Stimulated activated CD4-positive, alpha-beta T cell treated with anti-CD3 and anti-CD28 coated beads, Interleukin-4, amount 100 ng/mL, for 24 hours (primary cell): ENCODE data around the gene CLDN10.

Experiments used
- DNase-seq: peaks from one replicate; pipeline ENCODE4 v3.0.0-alpha.2; 2020

Gene CLDN10

DNA sequence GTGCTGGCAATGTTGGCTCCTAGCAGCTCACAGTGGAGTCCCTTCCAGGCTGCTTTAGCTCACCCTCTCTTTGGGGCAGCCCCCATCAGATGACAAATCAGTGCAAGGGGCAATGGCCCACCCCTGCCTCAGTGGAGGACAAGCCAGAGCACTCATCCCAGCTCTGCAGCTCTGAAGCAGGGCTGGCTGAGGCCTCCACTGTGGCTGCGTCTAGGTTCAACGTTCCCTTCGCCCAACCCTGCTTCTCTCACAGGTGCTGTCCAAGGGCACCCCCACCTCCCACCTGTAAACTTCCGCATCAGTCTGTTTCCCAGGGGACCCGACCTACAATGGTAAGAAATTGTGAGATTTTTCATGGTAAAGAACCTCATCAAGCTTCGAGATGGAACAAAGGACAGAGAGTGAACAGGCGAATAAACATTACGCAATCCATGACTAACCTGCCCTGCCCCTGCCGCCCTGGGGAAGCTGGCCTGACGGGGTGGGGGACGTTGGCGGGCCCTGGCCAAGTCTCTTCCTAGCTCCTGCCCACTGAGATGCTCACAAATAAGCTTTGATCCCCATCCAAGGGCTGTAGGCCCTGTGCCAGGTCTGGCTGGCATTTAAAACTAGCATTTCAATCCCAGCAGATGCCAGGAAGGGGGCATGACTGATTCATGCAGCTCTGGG lies 51.5 kb downstream of the CLDN10 start:
- DNase-seq = no peak

DNA sequence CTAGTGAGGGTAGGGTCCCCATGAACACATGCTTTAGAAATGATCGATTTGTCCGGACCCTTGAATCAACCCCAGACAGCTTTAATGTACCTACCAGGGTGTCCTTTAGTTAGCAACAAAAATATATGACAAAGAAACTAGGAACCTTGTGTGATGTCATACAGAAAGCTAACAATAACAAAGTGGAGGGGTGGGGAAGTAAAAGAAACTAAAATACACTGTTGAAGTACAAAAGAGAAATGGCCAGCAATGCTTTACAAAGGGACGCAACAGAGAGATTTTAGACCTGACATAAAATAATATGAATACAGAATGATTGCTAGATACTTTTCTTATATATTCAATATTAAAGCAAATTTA lies 52.0 kb downstream of the CLDN10 start:
- no peak for DNase-seq

DNA sequence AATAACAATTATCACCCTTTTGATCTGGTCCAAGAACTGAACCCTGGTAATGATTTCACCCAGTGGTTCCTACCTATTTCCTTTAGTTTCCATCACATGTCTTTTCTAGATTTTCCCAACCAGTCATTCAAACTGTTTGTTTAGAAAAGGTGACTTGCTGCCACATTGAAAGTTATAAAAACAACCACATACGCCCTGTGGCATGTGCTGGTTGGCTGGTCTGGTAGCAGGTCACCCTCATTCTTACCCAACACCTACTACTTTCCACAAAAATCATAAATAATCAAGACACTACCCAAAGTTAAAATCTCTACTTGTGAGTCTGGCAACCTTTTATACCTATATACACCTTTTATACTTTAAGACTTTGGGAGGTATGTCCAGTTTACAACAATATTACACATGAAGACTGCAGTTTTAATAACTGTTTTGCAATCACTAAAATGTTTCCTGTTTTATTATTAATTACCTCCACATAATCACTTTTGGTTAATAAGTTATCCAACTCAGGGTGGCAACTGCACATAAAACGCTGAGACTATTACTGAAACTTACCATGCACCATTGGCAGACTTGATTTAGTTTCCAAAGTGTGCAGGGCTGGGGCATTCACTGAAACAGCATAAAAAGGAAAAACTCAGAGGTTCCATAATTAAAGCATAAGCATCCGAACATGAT lies 53.1 kb downstream of the CLDN10 start:
- DNase-seq = no peak

DNA sequence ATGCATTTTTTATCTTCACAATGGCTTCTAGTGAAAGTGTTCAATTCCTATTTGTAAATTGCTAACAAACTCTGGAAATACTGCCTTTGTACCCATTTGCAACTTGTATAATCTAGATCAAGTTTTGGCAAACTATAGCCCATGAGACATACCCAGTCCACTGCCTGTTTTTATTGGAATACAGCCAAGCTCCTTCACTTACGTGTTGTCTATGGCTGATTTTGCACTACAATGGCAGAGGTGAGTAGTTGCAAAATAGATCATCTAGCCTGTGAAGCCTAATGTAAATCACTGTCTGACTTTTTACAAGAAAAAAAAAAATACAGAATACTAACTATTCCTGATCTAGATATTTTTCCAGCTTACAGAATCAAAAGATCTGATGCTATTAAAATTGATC lies 54.8 kb downstream of the CLDN10 start:
- no peak for DNase-seq

DNA sequence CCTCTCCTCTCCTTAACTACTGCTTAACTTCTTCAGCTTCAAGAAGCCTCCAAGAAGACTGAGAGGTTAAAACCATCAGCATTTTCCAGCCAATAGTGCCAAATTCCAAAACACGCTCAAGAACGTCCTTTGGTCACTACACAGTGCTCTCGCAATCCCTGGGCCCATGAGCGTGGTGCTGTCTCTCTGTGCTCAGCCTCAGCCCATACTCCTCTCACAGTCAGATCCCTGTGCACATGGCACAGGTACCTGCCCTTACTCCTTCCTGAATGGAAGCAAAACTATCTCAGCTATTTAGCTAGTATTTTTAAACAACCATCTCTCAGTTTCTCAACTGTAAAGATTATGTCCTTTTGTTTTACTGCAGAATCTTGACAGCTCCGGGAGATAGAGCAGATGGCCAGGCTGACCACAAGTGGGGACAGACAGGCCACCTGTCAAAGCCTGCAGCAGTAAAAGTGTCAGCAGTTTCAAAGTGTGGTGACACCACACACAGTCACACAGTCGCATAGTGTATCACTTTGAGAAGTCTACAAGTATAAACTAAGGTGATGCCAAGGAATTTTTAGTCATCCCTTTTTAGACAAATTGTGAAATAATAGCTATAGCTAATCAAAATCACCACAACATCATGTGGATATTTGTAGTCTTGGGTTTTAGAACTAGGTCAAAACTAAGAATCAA lies 56.3 kb downstream of the CLDN10 start:
- no peak for DNase-seq

DNA sequence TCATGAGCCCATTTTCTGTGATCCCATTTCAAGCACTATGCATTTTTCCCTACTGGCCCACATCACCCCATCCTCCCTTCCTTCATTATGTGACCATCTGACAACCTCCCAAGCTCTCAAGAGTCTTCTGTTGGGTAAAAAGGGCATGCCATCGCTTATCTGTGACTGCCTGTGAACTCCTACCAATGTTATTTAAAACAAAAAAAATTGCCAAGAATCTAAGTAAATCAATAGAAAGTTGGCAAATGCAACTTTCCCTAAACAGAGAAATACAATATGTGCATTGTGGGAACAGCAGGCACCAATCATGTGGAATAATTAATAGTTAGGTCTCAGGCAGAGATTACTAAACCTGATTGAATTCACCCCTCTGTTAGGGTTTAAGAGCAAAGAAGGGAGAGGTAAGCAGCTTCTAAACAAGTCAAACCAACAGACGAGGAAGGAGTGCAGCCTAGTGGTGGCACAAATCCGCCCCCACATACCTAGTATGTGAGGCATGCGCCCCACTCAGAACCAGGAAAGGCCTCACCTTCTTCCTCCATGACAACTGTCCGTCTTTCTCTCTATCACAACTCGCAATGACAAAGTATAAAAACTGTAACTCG lies 62.2 kb downstream of the CLDN10 start:
- DNase-seq = no peak

DNA sequence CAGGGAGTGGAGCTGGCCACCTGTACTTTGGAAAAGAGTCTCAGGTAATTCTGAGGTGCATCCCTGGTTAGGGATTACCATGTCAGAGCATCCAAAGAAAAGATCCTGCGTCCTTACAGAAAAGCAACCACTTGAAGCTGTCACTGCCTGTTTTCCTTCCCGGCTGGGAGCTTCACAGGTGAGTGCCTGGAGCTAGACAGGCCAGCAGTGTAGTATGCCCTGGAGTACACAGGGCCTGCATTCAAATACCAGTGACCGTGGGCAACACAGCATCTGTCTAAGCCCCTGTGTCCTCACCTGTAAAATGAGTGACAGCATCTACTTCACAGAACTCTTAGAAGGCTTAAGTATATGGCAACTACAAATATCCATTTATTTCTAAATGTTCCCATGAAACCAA lies 63.0 kb downstream of the CLDN10 start:
- no peak for DNase-seq

DNA sequence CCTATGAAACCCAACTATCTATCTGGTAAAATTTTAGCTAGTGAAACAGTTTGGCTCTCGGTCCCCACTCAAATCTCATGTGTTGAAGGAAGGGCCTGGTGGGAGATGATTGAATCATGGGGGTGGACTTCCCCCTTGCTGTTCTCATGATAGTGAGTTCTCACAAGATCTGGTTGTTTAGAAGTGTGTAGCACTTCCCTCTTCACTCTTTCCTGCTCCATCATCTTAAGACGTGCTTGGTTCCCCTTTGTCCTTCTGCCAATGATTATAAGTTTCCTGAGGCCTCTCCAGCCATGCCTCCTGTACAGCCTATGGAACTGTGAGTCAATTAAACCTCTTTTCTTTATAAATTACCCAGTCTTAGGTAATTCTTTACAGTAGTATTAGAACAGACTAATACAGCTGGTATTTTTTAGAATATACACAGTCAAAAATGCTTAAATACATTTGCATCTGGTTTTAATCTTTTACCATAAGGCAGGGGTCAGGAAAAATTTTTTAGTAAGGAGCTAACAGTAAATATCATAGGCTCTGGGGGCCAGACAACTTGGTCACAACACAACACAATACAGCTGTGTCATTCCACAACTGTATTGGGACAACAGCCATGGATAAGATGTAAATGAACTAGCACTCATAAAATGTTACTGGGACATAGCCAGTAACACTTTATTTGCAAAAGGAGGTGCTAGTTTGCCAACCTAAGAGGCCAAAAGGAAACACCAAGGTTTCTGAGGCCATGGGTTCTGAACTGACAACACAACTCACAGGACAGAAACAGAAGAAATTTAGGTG lies 67.7 kb downstream of the CLDN10 start:
- no peak for DNase-seq

DNA sequence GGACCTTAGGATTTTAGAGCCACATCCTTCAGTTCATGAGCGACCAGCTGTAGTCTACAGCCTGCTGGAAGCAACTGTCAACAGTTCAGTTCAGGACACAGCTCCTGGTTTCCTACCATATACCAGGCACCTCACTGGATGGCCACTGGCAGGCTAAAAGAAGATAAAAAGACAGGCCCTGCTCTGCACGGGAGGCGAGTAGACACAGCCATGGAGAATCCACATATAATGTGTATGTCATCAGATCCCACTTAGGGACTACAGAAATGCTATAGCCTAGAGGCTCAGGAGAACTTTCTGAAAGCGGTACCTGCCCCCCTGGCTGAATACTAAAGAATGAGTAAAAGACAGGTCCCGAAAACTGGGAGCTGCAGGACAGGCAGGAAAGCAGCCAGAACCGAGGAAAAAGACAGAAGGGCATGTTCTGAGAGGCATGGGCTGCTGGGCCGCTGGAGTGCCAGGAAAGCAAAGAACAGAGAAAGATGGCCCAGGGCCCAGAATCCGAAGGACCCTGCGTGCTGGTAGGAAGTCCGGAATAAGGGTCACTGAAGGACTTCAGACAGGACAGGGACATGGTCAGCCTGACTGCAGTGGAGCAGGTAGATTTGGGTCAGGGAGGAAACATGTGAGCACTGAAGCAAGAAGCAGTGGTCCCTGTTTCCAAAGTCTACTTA lies 68.4 kb downstream of the CLDN10 start:
- no peak for DNase-seq

DNA sequence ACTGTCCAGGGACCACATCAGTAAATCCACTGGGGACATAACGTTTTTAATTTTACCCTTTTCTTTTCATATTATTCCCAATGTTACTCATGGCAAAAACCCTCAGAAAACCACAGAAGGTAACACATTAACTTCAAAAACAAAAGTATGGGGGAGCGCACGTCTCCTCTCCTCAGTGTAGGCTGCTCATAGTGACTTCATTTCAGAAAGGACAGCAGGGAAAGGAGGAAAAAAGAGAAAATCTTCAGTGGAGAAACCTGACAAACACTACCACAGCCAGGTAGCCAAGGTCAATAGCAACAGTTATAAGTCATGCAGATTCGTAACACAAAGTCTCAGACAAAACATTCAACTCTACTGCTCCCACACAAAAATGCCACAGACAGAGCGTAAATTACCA lies 70.6 kb downstream of the CLDN10 start:
- DNase-seq = no peak

DNA sequence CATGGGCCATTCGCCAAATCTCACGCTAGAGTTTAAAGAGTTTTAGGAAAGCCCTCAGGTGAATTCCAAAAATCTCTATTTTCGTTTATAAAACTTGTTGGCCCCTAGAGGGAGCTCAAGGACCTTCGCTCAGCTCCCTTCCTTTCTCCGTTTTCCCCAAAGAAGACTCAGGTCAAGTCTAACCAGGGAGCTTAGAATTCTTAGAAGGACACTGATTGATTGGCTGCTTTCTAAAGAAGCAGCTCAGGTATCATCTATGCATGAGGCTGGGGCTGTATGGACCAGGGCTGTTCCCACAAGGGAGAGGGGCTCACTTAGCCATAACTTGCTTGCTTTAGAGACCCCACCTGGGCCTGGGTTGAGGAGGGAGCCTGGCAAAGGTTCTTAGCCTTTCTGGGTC lies 71.5 kb downstream of the CLDN10 start:
- DNase-seq = peak; percentile 18

DNA sequence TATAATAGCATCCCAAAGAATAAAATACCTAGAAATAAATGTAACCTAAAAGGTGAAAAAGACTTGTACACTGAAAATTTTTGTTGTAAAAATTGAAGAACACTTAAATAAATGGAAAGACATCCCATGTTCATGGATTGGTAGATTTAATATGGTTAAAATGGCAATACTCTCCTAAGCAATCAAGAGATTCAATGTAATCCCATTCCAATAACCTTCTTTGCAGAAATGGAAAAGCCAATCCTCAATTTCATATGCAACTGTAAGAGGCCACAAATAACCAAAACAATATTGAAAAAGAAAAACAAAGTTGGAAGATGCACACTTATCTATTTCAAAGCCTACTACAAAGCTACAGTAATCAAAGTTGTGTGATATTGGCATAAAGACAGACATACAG lies 74.2 kb downstream of the CLDN10 start:
- DNase-seq = no peak

DNA sequence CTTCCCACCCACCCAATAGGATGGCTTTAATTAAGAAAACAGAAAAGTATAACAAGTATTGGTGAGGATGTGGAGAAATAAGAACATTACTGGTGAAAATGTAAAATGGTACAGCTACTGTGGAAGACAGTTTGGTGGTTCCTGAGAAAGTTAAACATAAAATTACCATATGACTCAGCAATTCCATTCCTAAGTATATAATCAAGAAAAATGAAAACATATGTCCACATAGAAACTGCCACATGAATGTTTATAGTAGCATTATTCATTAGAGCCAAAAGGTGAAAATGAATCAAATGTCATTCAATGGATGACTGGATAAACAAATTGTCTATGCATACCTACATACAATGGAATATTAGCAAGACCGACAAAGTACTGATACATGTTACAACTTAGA lies 75.1 kb downstream of the CLDN10 start:
- no peak for DNase-seq

DNA sequence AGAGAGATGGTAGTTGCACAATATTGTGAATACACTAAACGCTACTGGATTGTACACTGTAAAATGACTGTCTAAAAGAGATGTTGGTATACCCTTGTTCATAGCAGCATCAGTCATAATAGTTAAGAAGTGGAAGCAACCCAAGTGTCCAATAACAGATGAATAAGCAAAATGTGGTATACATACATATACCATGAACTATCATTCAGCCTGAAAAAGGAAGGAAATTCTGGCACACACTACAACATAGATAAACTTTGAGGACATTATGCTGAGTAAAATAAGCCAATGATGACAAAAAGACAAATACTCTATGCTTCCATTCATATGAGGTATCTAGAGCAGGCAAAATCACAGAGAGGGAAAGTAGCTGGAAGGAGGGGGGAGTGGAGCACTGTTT lies 76.0 kb downstream of the CLDN10 start:
- DNase-seq = no peak

DNA sequence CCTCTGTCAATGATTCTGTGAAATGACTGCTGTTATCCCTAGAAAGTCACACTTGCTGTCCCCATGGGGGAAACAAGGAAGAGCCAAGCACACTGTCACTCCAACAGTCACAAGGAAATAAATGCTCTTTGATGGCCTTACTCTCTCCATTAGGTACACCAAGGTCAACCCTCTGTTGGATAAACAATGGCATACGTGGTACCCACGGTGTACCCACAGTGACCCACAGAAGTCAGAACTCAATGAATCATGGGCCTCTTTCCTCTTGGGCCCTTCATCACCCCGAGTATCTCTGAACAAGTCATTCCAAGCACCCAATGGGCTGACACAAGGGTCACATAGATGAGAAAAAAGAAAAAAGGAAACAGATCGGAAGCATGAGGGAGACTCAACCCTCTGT lies 76.6 kb downstream of the CLDN10 start:
- no peak for DNase-seq
